K562 (cell line): ENCODE measurements around the gene CACNA1C. TPM values are rescaled to one million over a fixed set of nuclear protein-coding genes. Genes with fewer than 3 reads are reported as not detected.
A peak's percentile ranks its signal among the peaks of the same experiment; 100 is the strongest.

Source experiments
- ATAC-seq: fragments of 200-7000 bp; cut with Tn5 transposase; 3 replicates; pipeline ENCODE4 v1.9.1; 2020; ENCODE audit warnings: moderate library complexity
- BruUV-seq: library from RNA; stranded (reverse); fragments of 400-500 nt; replicated peaks from 2 replicates; lab custom pipeline; 2021; lab: Mats Ljungman, UMichigan
- CTCF ChIA-PET: fragments of 300-600 bp; formaldehyde crosslinking; extraction: SDS; loops from one replicate; lab custom pipeline; 2021; ENCODE audit warnings: low intra/inter-chr PET ratio; lab: Yijun Ruan, JAX
- POLR2A ChIA-PET: fragments of 300-600, 350-650 bp; sonication (Branson Sonifier 250); formaldehyde crosslinking; extraction: SDS; loops from one replicate; lab custom pipeline; 2021; ENCODE audit warnings: antibody characterized with exemption, inconsistent platforms; lab: Yijun Ruan, JAX
- DNase-seq, 4 experiments: peaks; one replicate each; pipeline versions ENCODE4 v3.0.0 to v3.0.0-alpha.2; 2011 to 2018; ENCODE audit warnings: low spot score in 3 of 4, mixed read lengths in 3 of 4; ENCODE audit errors: extremely low read depth in 1 of 4
- FAIRE-seq: peaks from 2 replicates; lab custom pipeline; 2011; peaks lifted over from hg19 to GRCh38; lab: Jason Lieb, UNC
- H2AFZ ChIP-seq: 2 replicates; pipeline ENCODE4 v1.6.0; 2011; ENCODE audit warnings: low read depth, low read length, control low read depth, inconsistent platforms
- H3K27ac ChIP-seq: fragments of 200-600 bp; 3 replicates; pipeline ENCODE4 v1.8.0; 2011; ENCODE audit warnings: low read depth, mild to moderate bottlenecking, control low read depth, inconsistent platforms, low read length, moderate library complexity, mixed read lengths; ENCODE audit errors: extremely low read depth
- H3K27me3 ChIP-seq, 2 experiments: fragments of 300-600 bp in 1 of 2; 2 replicates in 1 of 2; 3 replicates in 1 of 2; pipeline versions ENCODE4 v1.6.0 to v1.8.0; 2011; ENCODE audit warnings: inconsistent platforms in 2 of 2, low read length in 2 of 2, mild to moderate bottlenecking in 1 of 2, mixed read lengths in 1 of 2, moderate library complexity in 1 of 2; ENCODE audit not compliant: control insufficient read depth in 2 of 2, insufficient read depth in 2 of 2
- H3K36me3 ChIP-seq: fragments of 300-600 bp; 3 replicates; pipeline ENCODE4 v1.8.0; 2011; ENCODE audit warnings: mild to moderate bottlenecking, low read length, inconsistent platforms; ENCODE audit not compliant: control insufficient read depth, insufficient read depth
- H3K4me1 ChIP-seq, 2 experiments: fragments of 200-600 bp in 1 of 2; replicated peaks in 1 of 2; 2 replicates in 1 of 2; 3 replicates in 1 of 2; pipeline versions ENCODE4 v1.5.1 to v1.8.0; 2011; ENCODE audit warnings: inconsistent platforms in 2 of 2, low read length in 2 of 2, mild to moderate bottlenecking in 1 of 2, mixed read lengths in 1 of 2, moderate library complexity in 1 of 2; ENCODE audit not compliant: control insufficient read depth in 2 of 2, insufficient read depth in 2 of 2
- H3K4me2 ChIP-seq: 2 replicates; pipeline ENCODE4 v1.6.1; 2011; ENCODE audit warnings: low read length, control low read depth, inconsistent platforms, mixed read lengths; ENCODE audit not compliant: insufficient read depth
- H3K4me3 ChIP-seq: fragments of 200-600 bp; sonication (generic), shearing (Covaris generic); 2 replicates; pipeline ENCODE4 v1.5.1; 2016; ENCODE audit warnings: control low read depth, inconsistent platforms
- H3K79me2 ChIP-seq: fragments of 200-600 bp; 3 replicates; pipeline ENCODE4 v1.8.0; 2011; ENCODE audit warnings: low read length, inconsistent platforms; ENCODE audit not compliant: control insufficient read depth, insufficient read depth
- H3K9ac ChIP-seq, 2 experiments: 2 replicates each; pipeline versions ENCODE4 v1.6.0 to v1.6.1; 2011; ENCODE audit warnings: low read depth in 2 of 2, low read length in 2 of 2, control low read depth in 1 of 2, inconsistent platforms in 1 of 2, mild to moderate bottlenecking in 1 of 2, mixed read lengths in 1 of 2; ENCODE audit not compliant: insufficient read depth in 1 of 2
- H3K9me1 ChIP-seq: one replicate; pipeline ENCODE4 v1.6.0; 2011; ENCODE audit warnings: inconsistent platforms, mild to moderate bottlenecking, low read length, moderate library complexity; ENCODE audit not compliant: control insufficient read depth, insufficient read depth
- H3K9me3 ChIP-seq: replicated peaks from 2 replicates; pipeline ENCODE4 v1.5.1; 2011; ENCODE audit warnings: low read depth, low read length, inconsistent platforms; ENCODE audit not compliant: control insufficient read depth, insufficient read depth
- H4K20me1 ChIP-seq: replicated peaks from 2 replicates; pipeline ENCODE4 v1.6.1; 2011; ENCODE audit warnings: low read length, inconsistent platforms, mixed read lengths; ENCODE audit not compliant: control insufficient read depth, insufficient read depth
- HLTF ChIP-seq: fragments of 450-650 bp; IDR thresholded peaks from 2 replicates; pipeline ENCODE4 v1.6.1; 2016
- MAFG ChIP-seq: fragments of 450-650 bp; conservative IDR thresholded peaks from 2 replicates; pipeline ENCODE4 v1.6.1; 2016; ENCODE audit warnings: missing genetic modification characterization, missing compliant biosample characterization
- RBM14 ChIP-seq: fragments of 200-400 bp; formaldehyde crosslinking; IDR thresholded peaks from 2 replicates; pipeline ENCODE4 v1.6.1; 2018; ENCODE audit warnings: low read depth, mild to moderate bottlenecking, low read length, moderate library complexity, borderline replicate concordance; ENCODE audit not compliant: insufficient read depth
- SIN3B ChIP-seq: fragments of 450-650 bp; IDR thresholded peaks from 2 replicates; pipeline ENCODE4 v1.6.1; 2017; ENCODE audit warnings: low read depth, mild to moderate bottlenecking, moderate library complexity
- ZNF274 ChIP-seq: IDR thresholded peaks from 2 replicates; pipeline ENCODE4 v1.6.1; 2011; ENCODE audit warnings: low read depth, mild to moderate bottlenecking, low read length, moderate library complexity, borderline replicate concordance
- ZNF354B ChIP-seq: fragments of 250-450 bp; sonication (Bioruptor Pico); IDR thresholded peaks from 2 replicates; pipeline ENCODE4 v1.4.0; 2020
- WGBS: fragments of 100-300 bp; shearing (Covaris generic); methylation state at CpG from one replicate; pipeline ENCODE4 v1.1.6; 2016; ENCODE audit warnings: low coverage, mixed read lengths; ENCODE audit not compliant: insufficient coverage; ENCODE audit errors: missing lambda C conversion rate; 5-methylcytosine and 5-hydroxymethylcytosine counted together
- in situ Hi-C: fragments of 300-500 bp; cut with MboI; formaldehyde crosslinking; loops from 4 replicates; pipeline ENCODE4 v1.15.0; 2018; ENCODE audit warnings: inconsistent platforms, mixed read lengths
- intact Hi-C: fragments of 100-400 bp; cut with micrococcal nuclease; formaldehyde crosslinking; loops from 2 replicates; pipeline ENCODE4 v1.14.2; 2022
- polyA plus RNA-seq, 8 experiments: library from polyadenylated mRNA; depleted of rRNA in 4 of 8; stranded (reverse) in 5 of 8; unstranded in 3 of 8; fragments of >200 nt; fragmentation: Nextera tagmentation in 2 of 8; fragmentation: Illumina TruSeq in 1 of 8; extraction: Ambion mirVana in 2 of 8; extraction: Trizol in 1 of 8; gene quantifications; 2 replicates each; pipeline versions ENCODE4 v1.2.1 to v1.2.3, GENCODE V29; 2011 to 2014; ENCODE audit warnings: inconsistent platforms in 1 of 8, missing spikeins in 1 of 8
- total RNA-seq, 7 experiments: library from RNA; depleted of rRNA in 6 of 7; stranded (reverse); fragments of >200 nt in 6 of 7; fragmentation: Illumina TruSeq in 2 of 7; extraction: Trizol in 2 of 7; gene quantifications; 2 replicates each; pipeline versions ENCODE4 v1.2.1 to v1.2.3, GENCODE V29; 2011 to 2021; ENCODE audit warnings: low replicate concordance in 1 of 7

CACNA1C gene
- total and polyA plus RNA-seq, 9 of the 15 experiments (the other 6 are each of a cell fraction or from before 2014, with no cell fraction given): not detected

DNA sequence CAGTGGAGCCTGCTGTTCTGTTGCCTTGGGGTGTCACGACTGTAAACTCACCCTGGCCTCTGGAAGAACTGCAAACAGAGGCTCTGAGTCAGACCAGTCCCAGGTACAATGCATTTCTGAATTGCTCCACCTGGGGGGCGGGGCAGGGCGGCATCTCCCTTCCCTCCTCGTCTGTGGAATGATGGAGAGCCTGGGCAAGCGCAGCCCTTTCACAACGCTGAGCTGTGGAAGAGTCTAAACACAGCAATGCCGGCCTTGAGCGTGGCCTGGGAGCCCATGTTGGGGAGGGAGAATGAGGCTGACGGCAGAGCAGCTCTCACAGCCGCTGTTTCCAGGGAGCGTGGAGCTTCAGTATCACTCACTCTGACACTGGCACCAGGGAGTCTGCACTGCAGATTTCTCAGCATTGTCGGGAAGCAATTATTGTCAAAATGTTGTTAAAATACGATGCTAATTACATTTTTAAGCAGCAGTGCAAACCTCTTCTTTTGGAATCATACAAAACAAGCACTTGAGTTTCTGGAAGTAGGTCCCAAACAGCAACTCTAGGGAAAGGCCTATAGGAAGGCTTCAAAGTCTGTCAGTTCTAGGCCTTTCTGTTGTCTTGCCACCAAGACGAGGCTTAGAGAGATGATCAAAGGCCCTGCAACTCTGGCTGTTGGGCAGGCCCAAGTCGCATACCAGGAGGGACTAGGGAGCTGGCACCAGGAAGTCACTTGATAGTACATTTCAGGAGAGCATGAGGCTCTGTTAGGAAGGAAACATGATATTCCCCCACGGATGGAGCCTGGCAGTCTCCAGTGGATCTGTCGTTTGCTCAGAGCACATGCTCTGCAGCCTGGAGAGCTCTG, 498.0 kb downstream of the CACNA1C start:
- intact Hi-C loops: no loop called here
- WGBS: 0% methylated on average over 12 of the region's 17 CpGs
- ATAC-seq (no peak), FAIRE-seq (no peak), DNase-seq (no peak)
- Histone ChIP-seq H3K4me3 (no peak overlapping the region), H3K79me2 (no peaks in the 10 kb centered on the region), H3K9ac (no peak overlapping the region), H3K4me2 (no peak overlapping the region), H3K4me1 (no peaks in the 10 kb centered on the region), H3K27me3 (peaks cover 3 to 41% of the 10 kb centered on the region in 2 experiments; a peak in 4 of 5 replicates), H2AFZ (no peak overlapping the region), H3K9me3 (no peaks in the 10 kb centered on the region), H4K20me1 (no peaks in the 10 kb centered on the region), H3K36me3 (no peaks in the 10 kb centered on the region), H3K9me1 (no peaks in the 10 kb centered on the region), H3K27ac (no peak overlapping the region)
- TF ChIP-seq SIN3B (no peak), HLTF (no peak), RBM14 (no peak), ZNF274 (no peak)
- POLR2A ChIA-PET: no interaction called here
- in situ Hi-C loops: no loop called here
- CTCF ChIA-PET: no interaction called here
- no TSS peak for BruUV-seq

DNA sequence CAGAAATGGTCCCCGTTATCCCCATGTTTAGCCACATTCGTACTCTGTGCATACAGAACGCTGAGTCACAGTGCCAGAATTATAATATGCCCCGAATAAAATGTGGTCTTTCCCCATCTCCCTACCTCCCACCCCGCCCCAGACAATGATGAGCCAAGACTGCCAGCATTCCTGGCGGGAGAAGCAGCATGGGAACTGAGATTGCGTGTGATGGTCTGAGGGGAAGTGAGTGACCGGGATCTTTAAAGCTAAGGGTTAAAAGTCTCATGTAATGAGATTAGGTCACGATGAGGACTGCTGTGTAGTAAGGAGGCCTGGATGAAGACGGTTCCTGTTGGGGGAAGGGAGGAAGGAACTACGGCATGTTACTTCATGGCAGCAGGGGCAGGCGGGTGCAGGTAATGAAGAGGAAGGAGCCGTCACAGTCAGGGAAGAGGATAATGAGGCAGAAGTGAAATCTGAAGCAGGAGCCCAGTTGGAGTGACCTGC, 498.7 kb downstream of the CACNA1C start:
- intact Hi-C loops: no loop called here
- 0% methylated on average over 8 of the region's 13 CpGs for WGBS
- no peaks in the 10 kb centered on the region for H3K79me2 ChIP-seq
- POLR2A ChIA-PET: no interaction called here
- FAIRE-seq: no peak
- H3K9me3 ChIP-seq: no peaks in the 10 kb centered on the region
- H3K27ac ChIP-seq: no peak overlapping the region
- H2AFZ ChIP-seq: no peak overlapping the region
- no peak overlapping the region for H3K9ac ChIP-seq
- H4K20me1 ChIP-seq: no peaks in the 10 kb centered on the region
- H3K36me3 ChIP-seq: no peaks in the 10 kb centered on the region
- DNase-seq: no peak
- H3K9me1 ChIP-seq: no peaks in the 10 kb centered on the region
- TF ChIP-seq ZNF354B (CRISPR knock-in tag): no peak
- 0 out of 2 replicates have a peak, but pooled peaks have one; percentile 26 for TF ChIP-seq MAFG (tag)
- H3K4me1 ChIP-seq: no peaks in the 10 kb centered on the region
- no peak for ATAC-seq
- H3K4me3 ChIP-seq: no peak overlapping the region
- BruUV-seq: no TSS peak
- H3K27me3 ChIP-seq: peaks cover 3 to 41% of the 10 kb centered on the region in 2 experiments; a peak in 4 of 5 replicates
- in situ Hi-C loops: no loop called here
- H3K4me2 ChIP-seq: no peak overlapping the region
- CTCF ChIA-PET: no interaction called here
